GM12865 (cell line): Measurements from ENCODE around the gene TANGO6.
"Not testable (repeated sequence)": the region's sequence is repeated elsewhere in the genome, so short reads cannot be mapped to it uniquely, and the experiment has no call there.

Experiments
- DNase-seq: peaks from one replicate; pipeline ENCODE4 v3.0.0; 2010; ENCODE audit warnings: low read depth
- H3K4me3 ChIP-seq: 2 replicates; pipeline ENCODE4 v1.5.1; 2011; ENCODE audit warnings: mild to moderate bottlenecking, low read depth, low read length, control low read depth
- TF ChIP-seq, protein P1 (sequence below): IDR thresholded peaks from 2 replicates; pipeline ENCODE4 v1.5.1; 2011; ENCODE audit warnings: low read length, control low read depth, low read depth, inconsistent platforms; ENCODE audit not compliant: insufficient read depth; ENCODE audit errors: missing control alignments

Gene TANGO6

GRCh38 chr16:69049603-69050375, 206.5 kb downstream of the TANGO6 start:
- TF ChIP-seq, protein P1, sequence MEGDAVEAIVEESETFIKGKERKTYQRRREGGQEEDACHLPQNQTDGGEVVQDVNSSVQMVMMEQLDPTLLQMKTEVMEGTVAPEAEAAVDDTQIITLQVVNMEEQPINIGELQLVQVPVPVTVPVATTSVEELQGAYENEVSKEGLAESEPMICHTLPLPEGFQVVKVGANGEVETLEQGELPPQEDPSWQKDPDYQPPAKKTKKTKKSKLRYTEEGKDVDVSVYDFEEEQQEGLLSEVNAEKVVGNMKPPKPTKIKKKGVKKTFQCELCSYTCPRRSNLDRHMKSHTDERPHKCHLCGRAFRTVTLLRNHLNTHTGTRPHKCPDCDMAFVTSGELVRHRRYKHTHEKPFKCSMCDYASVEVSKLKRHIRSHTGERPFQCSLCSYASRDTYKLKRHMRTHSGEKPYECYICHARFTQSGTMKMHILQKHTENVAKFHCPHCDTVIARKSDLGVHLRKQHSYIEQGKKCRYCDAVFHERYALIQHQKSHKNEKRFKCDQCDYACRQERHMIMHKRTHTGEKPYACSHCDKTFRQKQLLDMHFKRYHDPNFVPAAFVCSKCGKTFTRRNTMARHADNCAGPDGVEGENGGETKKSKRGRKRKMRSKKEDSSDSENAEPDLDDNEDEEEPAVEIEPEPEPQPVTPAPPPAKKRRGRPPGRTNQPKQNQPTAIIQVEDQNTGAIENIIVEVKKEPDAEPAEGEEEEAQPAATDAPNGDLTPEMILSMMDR = no peak
- no peak overlapping the region for H3K4me3 ChIP-seq
- no peak for DNase-seq

- not testable (repeated sequence) for DNase-seq, H3K4me3 ChIP-seq
Observed at GRCh38 chr16:69051517-69051830, 208.1 kb downstream of the TANGO6 start.

DNA sequence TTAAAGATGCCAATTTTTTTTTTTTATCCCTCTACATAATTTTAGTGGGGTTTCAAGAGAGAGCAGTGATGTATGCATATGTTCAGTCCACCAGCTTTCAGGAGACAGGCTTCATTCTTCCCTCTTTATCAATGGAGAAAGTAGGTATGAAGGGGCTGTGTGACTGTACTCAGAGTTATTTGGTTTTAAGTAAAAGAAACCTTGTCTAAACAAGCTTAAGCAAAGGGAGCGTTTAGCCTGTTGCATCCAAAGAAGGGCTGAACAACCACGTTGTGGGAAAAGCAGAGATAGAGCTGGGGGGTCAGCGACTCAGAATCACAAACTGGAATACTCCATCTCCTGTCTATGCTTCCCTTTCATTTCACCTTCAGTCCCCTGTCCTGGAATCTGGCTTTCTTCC, 211.7 kb downstream of the TANGO6 start:
- no peak for DNase-seq
- TF ChIP-seq, protein P1 = no peak
- no peak overlapping the region for H3K4me3 ChIP-seq

DNA sequence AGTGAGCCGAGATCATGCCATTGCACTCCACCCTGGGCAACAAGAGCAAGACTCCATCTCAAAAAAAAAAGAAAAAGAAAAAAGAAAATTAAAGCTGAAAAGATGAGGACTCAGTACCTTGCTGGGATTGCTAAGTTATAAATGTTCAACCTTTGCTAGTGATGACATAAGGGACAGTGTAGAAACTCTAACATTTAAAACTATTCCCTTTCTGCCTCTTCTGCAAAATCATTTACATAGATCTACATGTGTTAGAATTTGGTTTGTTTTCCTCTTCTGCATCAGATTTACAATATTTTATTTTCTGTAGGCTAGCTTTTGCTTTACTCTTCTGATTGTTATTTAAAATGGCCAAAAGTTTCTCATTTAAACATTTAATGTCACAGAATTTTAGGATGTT, 212.6 kb downstream of the TANGO6 start:
- TF ChIP-seq, protein P1 = no peak
- DNase-seq = no peak
- no peak overlapping the region for H3K4me3 ChIP-seq

- H3K4me3 ChIP-seq = no peak overlapping the region
- TF ChIP-seq, protein P1 = no peak
- DNase-seq = no peak
Observed at GRCh38 chr16:69056421-69056820, 213.1 kb downstream of the TANGO6 start.

- DNase-seq = peak; percentile 61
- no peak overlapping the region for H3K4me3 ChIP-seq
- TF ChIP-seq, protein P1 = no peak
Observed at GRCh38 chr16:69057400-69058378, 214.4 kb downstream of the TANGO6 start.

DNA sequence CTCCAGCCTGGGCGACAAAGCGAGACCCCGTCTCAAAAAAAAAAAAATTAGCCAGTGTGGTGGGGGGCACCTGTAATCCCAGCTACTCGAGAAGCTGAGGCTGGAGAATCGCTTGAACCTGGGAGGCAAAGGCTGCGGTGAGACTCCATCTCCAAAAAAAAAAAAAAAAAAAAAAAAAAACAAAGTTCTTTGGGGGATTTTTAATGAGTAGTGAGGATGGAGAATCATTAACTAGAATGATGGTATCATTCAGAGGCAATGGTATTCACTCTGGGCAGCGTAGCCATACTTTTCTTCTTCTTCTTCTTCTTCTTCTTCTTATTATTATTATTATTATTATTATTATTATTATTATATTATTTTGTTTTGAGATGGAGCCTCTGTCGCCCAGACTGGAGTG, 220.2 kb downstream of the TANGO6 start:
- not testable (repeated sequence) for H3K4me3 ChIP-seq, DNase-seq
